CD4-positive, alpha-beta T cell (primary cell): ENCODE results near the gene GFOD1. TPM values are rescaled to one million over a fixed set of nuclear protein-coding genes. Genes with fewer than 3 reads are reported as not detected.

Source experiments
- ATAC-seq: fragments of 200-7000 bp; cut with Tn5 transposase; one replicate; pipeline ENCODE4 v1.10.0; 2022; ENCODE audit warnings: mild to moderate bottlenecking; ENCODE audit not compliant: poor library complexity
- CTCF ChIA-PET: fragments of 350-600 bp; sonication (Branson Sonifier 250); formaldehyde crosslinking; loops from one replicate; lab custom pipeline; 2021; ENCODE audit warnings: antibody characterized with exemption, inconsistent platforms; lab: Charles Lee
- POLR2A ChIA-PET: fragments of 350-600 bp; sonication (Branson Sonifier 250); formaldehyde crosslinking; loops from one replicate; lab custom pipeline; 2021; ENCODE audit warnings: antibody characterized with exemption, inconsistent platforms; lab: Charles Lee
- DNase-seq, 14 experiments: peaks; one replicate each; pipeline ENCODE4 v3.0.0-alpha.2; 2013 to 2020; ENCODE audit warnings: mixed read lengths in 2 of 14
- H3K27ac ChIP-seq, 2 donors: one replicate each; pipeline versions ENCODE4 v1.5.1 to v1.7.0; 2013; ENCODE audit warnings: low read length in 2 of 2, low read depth in 1 of 2, mild to moderate bottlenecking in 1 of 2
- H3K27me3 ChIP-seq, 2 experiments: 1 replicate in 1 of 2; 2 replicates in 1 of 2; pipeline versions ENCODE4 v1.6.1 to v1.7.0; 2013; ENCODE audit warnings: low read length in 2 of 2, control low read depth in 1 of 2, mild to moderate bottlenecking in 1 of 2, moderate library complexity in 1 of 2; ENCODE audit not compliant: insufficient read depth in 2 of 2, control insufficient read depth in 1 of 2
- H3K36me3 ChIP-seq: one replicate; pipeline ENCODE4 v1.6.1; 2013; ENCODE audit warnings: low read length, control low read depth; ENCODE audit not compliant: insufficient read depth
- H3K4me1 ChIP-seq: one replicate; pipeline ENCODE4 v1.6.1; 2013; ENCODE audit warnings: low read length, control low read depth; ENCODE audit not compliant: insufficient read depth
- H3K4me3 ChIP-seq: one replicate; pipeline ENCODE4 v1.5.1; 2013; ENCODE audit warnings: mild to moderate bottlenecking, low read length, moderate library complexity
- H3K9me3 ChIP-seq, 2 experiments: 1 replicate in 1 of 2; 2 replicates in 1 of 2; pipeline versions ENCODE4 v1.6.1 to v1.7.0; 2013; ENCODE audit warnings: low read length in 2 of 2, mild to moderate bottlenecking in 2 of 2, control low read depth in 1 of 2, moderate library complexity in 1 of 2; ENCODE audit not compliant: control insufficient read depth in 1 of 2, insufficient read depth in 1 of 2
- H3K27ac Mint-ChIP-seq: one replicate; pipeline ENCODE4 v1.8.0; 2020; ENCODE audit warnings: mixed read lengths
- H3K27me3 Mint-ChIP-seq: one replicate; pipeline ENCODE4 v1.8.0; 2021; ENCODE audit warnings: mixed read lengths
- H3K36me3 Mint-ChIP-seq: one replicate; pipeline ENCODE4 v1.8.0; 2021; ENCODE audit warnings: low read depth, mixed read lengths
- H3K4me1 Mint-ChIP-seq: one replicate; pipeline ENCODE4 v1.8.0; 2021; ENCODE audit warnings: low read depth, mixed read lengths
- H3K4me3 Mint-ChIP-seq: one replicate; pipeline ENCODE4 v1.8.0; 2020; ENCODE audit warnings: mild to moderate bottlenecking, mixed read lengths
- H3K9me3 Mint-ChIP-seq: one replicate; pipeline ENCODE4 v1.8.0; 2020; ENCODE audit warnings: mixed read lengths
- CTCF ChIP-seq: fragments of 200-600 bp; IDR thresholded peaks from one replicate; pipeline ENCODE4 v1.8.0; 2022; ENCODE audit warnings: antibody characterized with exemption, mild to moderate bottlenecking
- intact Hi-C, 2 experiments: fragments of 100-400 bp; cut with DNase I in 1 of 2; cut with micrococcal nuclease in 1 of 2; formaldehyde crosslinking; loops; one replicate each; pipeline versions ENCODE4 v1.15.1 to v1.9.0; 2023 to 2025; cut with DNase I, micrococcal nuclease
- polyA plus RNA-seq, 2 donors: library from polyadenylated mRNA; unstranded; fragments of 120-200 nt; gene quantifications; one replicate each; pipeline ENCODE4 v1.2.1, GENCODE V29; 2013
- total RNA-seq, 174 experiments: library from RNA in 2 of 174; stranded (reverse) in 2 of 174; gene quantifications; one replicate each; pipeline ENCODE4 v1.2.3 and lab custom pipeline; 2021 to 2026

GFOD1 gene
- total RNA-seq (1 to 10 TPM; 1.3 to 2.0 TPM), total RNA-seq (lab: John Stamatoyannopoulos, UW) (1.4 to 355 (median 13.1) reads per million in 172 experiments)
- polyA plus RNA-seq (2013, experiment 1 of 2), result 1.4 TPM
- 0.94 TPM for polyA plus RNA-seq (2013, experiment 2 of 2)

DNA sequence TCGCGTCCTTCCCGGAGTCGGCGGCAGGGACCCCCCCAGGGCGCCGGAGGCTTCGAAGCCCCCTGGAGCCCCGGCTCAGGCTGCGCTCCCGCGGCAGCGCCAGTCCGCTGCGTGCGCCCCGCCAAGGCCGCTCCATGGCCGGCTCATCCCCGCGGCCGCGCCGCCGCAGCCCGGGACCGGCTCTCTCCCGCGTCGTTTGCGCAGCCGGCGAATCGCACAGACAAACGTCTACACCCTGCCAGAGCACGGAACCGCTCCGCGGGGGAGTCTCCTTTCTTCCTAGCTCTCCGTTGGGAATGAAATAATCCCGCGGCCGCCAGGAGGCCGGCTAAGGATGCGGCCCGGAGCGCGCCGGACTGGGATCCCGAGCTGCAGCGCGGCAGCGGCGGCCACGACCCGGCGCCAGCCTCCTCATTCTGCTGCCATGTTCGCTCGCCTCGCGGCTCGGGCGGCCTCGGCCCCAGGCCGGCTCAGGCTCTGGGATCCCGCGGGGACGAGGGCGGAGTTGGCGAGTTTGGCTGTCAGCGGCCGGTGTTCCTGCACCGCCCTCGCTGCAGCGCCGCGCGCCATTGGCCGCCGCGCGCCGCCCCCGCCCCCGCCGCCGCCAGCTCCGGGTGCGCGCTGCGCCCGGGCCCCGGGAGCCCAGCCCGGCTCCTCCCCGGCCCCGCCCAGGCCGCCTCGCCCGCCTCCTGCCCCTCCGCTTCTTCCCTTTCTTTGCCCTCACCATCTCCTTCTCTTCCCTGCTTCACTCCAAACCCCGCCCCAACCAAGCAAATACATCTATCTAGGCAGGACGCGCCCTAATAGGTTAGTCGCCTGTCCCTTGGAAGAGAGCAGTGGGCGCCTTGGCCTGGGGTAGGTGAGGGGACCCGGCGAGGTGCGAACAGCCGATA lies at the start of gene GFOD1:
TSS of gene GFOD1 (minus strand) at position 479 of the 893 bp plus-strand sequence. CDS start 710 bp downstream, outside the sequence.
- DNase-seq (peak; percentile 28 to 86 (median 61)), ATAC-seq (peak; percentile 76)
- POLR2A ChIA-PET, result interaction anchor here (0.9 to 1.6 kb wide), 6 partner anchors 33 to 586 kb away, joined by 3 to 4 read pairs (median 3); partner anchors contain the start of genes SIRT5 and TBC1D7
- H3K36me3 ChIP-seq, result no peaks in the 10 kb centered on the region
- peak within 1 kb of the TSS; percentile 94 for H3K4me3 Mint-ChIP-seq
- peak within 1 kb of the TSS; percentile 67 for H3K4me3 ChIP-seq
- H3K27ac Mint-ChIP-seq, result peak within 1 kb of the TSS; percentile 66
- no peak within 1 kb of the TSS for H3K27ac ChIP-seq
- no peaks in the 10 kb centered on the region for H3K9me3 Mint-ChIP-seq
- H3K36me3 Mint-ChIP-seq, result no peaks in the 10 kb centered on the region
- H3K9me3 ChIP-seq, result no peaks in the 10 kb centered on the region
- peaks cover 29% of the 10 kb centered on the region for H3K4me1 Mint-ChIP-seq
- H3K27me3 Mint-ChIP-seq, result peaks cover 9% of the 10 kb centered on the region
- no peak for TF ChIP-seq CTCF
- H3K27me3 ChIP-seq, result peaks cover 0 to 5% of the 10 kb centered on the region in 2 experiments
- intact Hi-C loops, result loop anchor here (1.0 to 5.0 kb wide), 6 partner anchors 31 to 630 kb away; partner anchors contain the start of genes CD83 (in 1 of the 2) and SIRT5 (in 1 of the 2)
- peaks cover 25% of the 10 kb centered on the region for H3K4me1 ChIP-seq
- CTCF ChIA-PET, result interaction anchor here (1.3 kb wide), 1 partner anchor 33 kb away, joined by 3 read pairs; no protein-coding TSS in a partner anchor

DNA sequence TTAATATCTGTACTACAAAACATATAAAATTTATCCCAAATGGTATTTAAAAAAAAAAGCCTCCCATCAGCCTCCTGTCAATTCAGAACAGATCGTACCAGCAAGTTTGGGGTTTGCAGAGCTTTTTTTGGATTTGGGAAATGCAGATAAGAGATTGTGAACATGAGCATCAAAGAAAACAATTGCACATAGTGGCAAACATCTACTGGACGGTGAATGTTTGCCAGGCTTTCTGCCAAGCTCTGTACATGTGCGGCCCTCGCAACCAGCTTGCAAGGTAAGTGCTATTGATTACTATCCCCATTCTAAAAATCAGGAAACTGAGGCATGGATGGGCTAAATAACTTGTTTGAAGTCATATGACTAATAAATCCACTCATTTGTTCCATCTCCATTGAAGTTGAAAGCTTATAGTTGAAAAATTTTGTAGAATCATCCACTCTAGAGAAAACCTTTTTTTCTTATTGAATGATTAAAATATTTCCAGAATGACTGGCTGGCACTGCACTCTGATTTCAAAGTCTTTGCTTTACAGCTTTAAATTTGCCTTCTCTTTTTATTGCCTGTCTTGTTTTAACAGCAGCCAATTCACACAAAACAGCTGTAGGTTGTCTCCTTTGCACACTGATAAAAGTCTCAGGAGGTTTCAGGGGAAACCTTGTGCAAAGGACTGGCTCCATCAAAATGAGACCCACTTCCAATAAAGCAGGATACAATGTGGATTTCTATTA lies 49.6 kb upstream of the GFOD1 start:
- no peak for TF ChIP-seq CTCF
- POLR2A ChIA-PET, result no interaction called here

GRCh38 chr6:13535306-13535705 lies 47.9 kb upstream of the GFOD1 start:
- H3K27me3 ChIP-seq, result no peaks in the 10 kb centered on the region

More for the DNA sequence above, 49.6 kb upstream of the GFOD1 start:
- H3K36me3 Mint-ChIP-seq, result no peaks in the 10 kb centered on the region
- no peaks in the 10 kb centered on the region for H3K27me3 Mint-ChIP-seq
- DNase-seq (no peak), ATAC-seq (no peak)
- CTCF ChIA-PET, result no interaction called here
- Histone ChIP-seq H3K4me3 (no peak overlapping the region), H3K27me3 (no peaks in the 10 kb centered on the region), H3K9me3 (no peaks in the 10 kb centered on the region), H3K4me1 (no peaks in the 10 kb centered on the region), H3K27ac (no peak overlapping the region), H3K36me3 (no peaks in the 10 kb centered on the region)
- no peak overlapping the region for H3K27ac Mint-ChIP-seq
- intact Hi-C loops, result loop anchor here in 1 of 2 experiments (5.0 kb wide), 1 partner anchor 125 kb away; no protein-coding TSS in a partner anchor
- H3K4me1 Mint-ChIP-seq, result no peaks in the 10 kb centered on the region
- no peaks in the 10 kb centered on the region for H3K9me3 Mint-ChIP-seq
- H3K4me3 Mint-ChIP-seq, result no peak overlapping the region

More at GRCh38 chr6:13535306-13535705, 47.9 kb upstream of the GFOD1 start:
- no peak for ATAC-seq
- H3K4me3 Mint-ChIP-seq, result no peak overlapping the region
- no peak for DNase-seq
- H3K27me3 Mint-ChIP-seq, result no peaks in the 10 kb centered on the region
- Histone ChIP-seq H3K27ac (no peak overlapping the region), H3K36me3 (no peaks in the 10 kb centered on the region), H3K4me3 (no peak overlapping the region), H3K4me1 (no peaks in the 10 kb centered on the region), H3K9me3 (no peaks in the 10 kb centered on the region)
- intact Hi-C loops, result loop anchor here in 1 of 2 experiments (5.0 kb wide), 1 partner anchor 123 kb away; no protein-coding TSS in a partner anchor
- no peaks in the 10 kb centered on the region for H3K4me1 Mint-ChIP-seq
- H3K36me3 Mint-ChIP-seq, result no peaks in the 10 kb centered on the region
- no peaks in the 10 kb centered on the region for H3K9me3 Mint-ChIP-seq
- CTCF ChIA-PET, result no interaction called here
- TF ChIP-seq CTCF, result no peak
- POLR2A ChIA-PET, result no interaction called here
- no peak overlapping the region for H3K27ac Mint-ChIP-seq
